Activated CD4-positive, alpha-beta T cell treated with anti-CD3 and anti-CD28 coated beads for 36 hours (primary cell): Measurements from ENCODE around the gene TRNAU1AP. TPM values are rescaled to one million over a fixed set of nuclear protein-coding genes. Genes with fewer than 3 reads are reported as not detected.
"Not testable (repeated sequence)": the region's sequence is repeated elsewhere in the genome, so short reads cannot be mapped to it uniquely, and the experiment has no call there.

ENCODE experiments used
- ATAC-seq: fragments of 200-7000 bp; cut with Tn5 transposase; one replicate; pipeline ENCODE4 v1.10.0; 2021; ENCODE audit warnings: mild to moderate bottlenecking, moderate library complexity
- CTCF ChIA-PET: fragments of 350-600 bp; sonication (Branson Sonifier 250); formaldehyde crosslinking; loops from one replicate; lab custom pipeline; 2021; ENCODE audit warnings: antibody characterized with exemption; lab: Charles Lee
- POLR2A ChIA-PET: fragments of 350-600 bp; sonication (Branson Sonifier 250); formaldehyde crosslinking; loops from one replicate; lab custom pipeline; 2021; ENCODE audit warnings: antibody characterized with exemption, inconsistent platforms; lab: Charles Lee
- DNase-seq: peaks from one replicate; pipeline ENCODE4 v3.0.0-alpha.2; 2020
- H3K27ac Mint-ChIP-seq: one replicate; pipeline ENCODE4 v1.8.0; 2021; ENCODE audit warnings: mixed read lengths
- H3K27me3 Mint-ChIP-seq: one replicate; pipeline ENCODE4 v1.8.0; 2021; ENCODE audit warnings: mixed read lengths
- H3K36me3 Mint-ChIP-seq: one replicate; pipeline ENCODE4 v1.8.0; 2021; ENCODE audit warnings: low read depth, mixed read lengths
- H3K4me1 Mint-ChIP-seq: one replicate; pipeline ENCODE4 v1.8.0; 2021; ENCODE audit warnings: mixed read lengths
- H3K4me3 Mint-ChIP-seq: one replicate; pipeline ENCODE4 v1.8.0; 2021; ENCODE audit warnings: mild to moderate bottlenecking, moderate library complexity, mixed read lengths
- H3K9me3 Mint-ChIP-seq: one replicate; pipeline ENCODE4 v1.8.0; 2021; ENCODE audit warnings: low read depth, mixed read lengths
- intact Hi-C, 2 experiments: fragments of 100-400 bp; cut with DNase I in 1 of 2; cut with micrococcal nuclease in 1 of 2; formaldehyde crosslinking; loops; one replicate each; pipeline versions ENCODE4 v1.14.2 to v1.15.1; 2022 to 2024; cut with DNase I, micrococcal nuclease
- total RNA-seq, 2 experiments: library from RNA; stranded (reverse); gene quantifications; one replicate each; pipeline ENCODE4 v1.2.3, GENCODE V29; 2021

TRNAU1AP gene
- total RNA-seq, 2 experiments from 2014 or later, result 50.7 to 60.2 TPM

DNA sequence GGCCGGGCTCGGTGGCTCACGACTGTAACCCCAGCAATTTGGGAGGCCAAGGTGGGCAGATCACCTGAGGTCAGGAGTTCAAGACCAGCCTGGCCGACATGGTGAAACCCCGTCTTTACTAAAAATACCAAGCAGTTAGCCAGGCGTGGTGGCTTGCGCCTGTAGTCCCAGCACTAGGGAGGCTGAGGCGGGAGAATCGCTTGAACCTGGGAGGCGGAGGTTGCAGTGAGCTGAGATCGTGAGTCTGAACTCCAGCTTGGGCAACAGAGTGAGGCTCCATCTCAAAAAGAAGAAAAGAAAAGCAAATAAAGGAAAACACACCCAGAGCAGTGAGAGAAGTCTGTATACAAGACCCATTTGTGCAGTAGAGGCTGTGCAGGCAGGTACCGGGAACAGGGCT lies 32.1 kb upstream of the TRNAU1AP start:
- intact Hi-C loops, H3K9me3 Mint-ChIP-seq, DNase-seq, H3K27ac Mint-ChIP-seq, ATAC-seq, H3K27me3 Mint-ChIP-seq, H3K4me3 Mint-ChIP-seq: not testable (repeated sequence)
- Mint-ChIP-seq H3K36me3 (peaks cover 42% of the 10 kb centered on the region), H3K4me1 (peaks cover 34% of the 10 kb centered on the region)
- CTCF ChIA-PET, result interaction anchor here (0.8 kb wide), 1 partner anchor 302 kb away, joined by 3 read pairs; no protein-coding TSS in a partner anchor
- POLR2A ChIA-PET, result interaction anchor here (0.6 to 1.1 kb wide), 3 partner anchors 30 to 115 kb away, joined by 3 to 8 read pairs (median 4); no protein-coding TSS in a partner anchor

DNA sequence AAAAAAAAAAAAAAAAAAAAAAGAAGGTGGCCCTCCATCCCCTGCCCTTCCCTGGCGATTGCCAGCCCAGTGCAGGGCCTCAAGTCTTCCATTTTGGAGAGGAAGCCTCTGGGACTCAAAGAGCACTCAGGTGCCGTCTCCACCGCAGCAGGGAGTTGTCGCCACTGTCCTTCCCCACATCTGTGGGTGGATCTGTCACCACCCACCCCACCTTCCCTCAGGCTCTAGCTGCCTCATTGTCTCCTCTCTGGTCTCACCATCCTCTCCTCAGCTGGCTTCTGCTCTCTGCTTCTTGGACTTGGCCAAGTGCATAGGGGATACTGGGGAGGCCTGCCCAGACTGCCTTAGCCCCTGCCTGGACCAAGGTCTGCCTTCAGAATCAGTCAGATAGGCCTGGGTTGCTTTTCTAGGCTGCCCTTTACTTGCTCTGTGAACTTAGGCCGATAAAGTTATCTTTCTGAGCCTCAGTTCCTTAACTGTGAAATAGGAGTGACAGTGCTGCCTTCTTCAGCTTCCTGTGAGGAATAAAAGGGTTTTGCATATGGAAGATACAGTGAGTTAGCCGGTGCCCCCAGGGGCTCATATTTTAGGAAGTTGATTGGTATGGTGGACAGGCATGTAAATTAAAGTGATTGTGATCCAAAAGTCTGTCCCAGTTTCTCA lies 31.3 kb upstream of the TRNAU1AP start:
- Mint-ChIP-seq H3K36me3 (peaks cover 45% of the 10 kb centered on the region), H3K9me3 (no peaks in the 10 kb centered on the region), H3K27me3 (no peaks in the 10 kb centered on the region), H3K4me3 (no peak overlapping the region), H3K4me1 (peaks cover 33% of the 10 kb centered on the region), H3K27ac (no peak overlapping the region)
- intact Hi-C loops, result no loop called here
- CTCF ChIA-PET, result interaction anchor here (0.8 kb wide), 1 partner anchor 301 kb away, joined by 3 read pairs; no protein-coding TSS in a partner anchor
- no peak for ATAC-seq
- no peak for DNase-seq
- POLR2A ChIA-PET, result interaction anchor here (1.1 kb wide), 1 partner anchor 30 kb away, joined by 4 read pairs; no protein-coding TSS in a partner anchor

DNA sequence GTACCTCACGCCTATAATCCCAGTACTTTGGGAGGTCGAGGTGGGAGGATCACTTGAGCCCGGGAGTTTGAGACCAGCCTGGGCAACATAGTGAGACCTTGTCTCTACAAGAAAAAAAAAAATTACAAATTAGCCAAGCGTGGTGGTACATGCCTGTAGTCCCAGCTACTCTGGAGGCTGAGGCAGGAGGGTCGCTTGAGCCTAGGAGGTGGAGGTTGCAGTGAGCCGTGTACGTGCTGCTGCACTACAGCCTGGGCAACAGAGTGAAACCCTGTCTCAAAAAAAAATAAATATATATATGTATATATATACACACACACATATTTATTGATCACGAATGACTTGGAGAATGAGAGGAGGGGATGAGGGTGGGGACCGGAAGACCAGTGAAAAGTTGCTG lies 30.3 kb upstream of the TRNAU1AP start:
- H3K27me3 Mint-ChIP-seq, ATAC-seq, POLR2A ChIA-PET, H3K4me3 Mint-ChIP-seq, DNase-seq, H3K27ac Mint-ChIP-seq, H3K9me3 Mint-ChIP-seq, intact Hi-C loops: not testable (repeated sequence)
- Mint-ChIP-seq H3K36me3 (peaks cover 45% of the 10 kb centered on the region), H3K4me1 (peaks cover 28% of the 10 kb centered on the region)
- CTCF ChIA-PET, result interaction anchor here (0.6 kb wide), 2 partner anchors 201 to 677 kb away, joined by 3 to 4 read pairs; no protein-coding TSS in a partner anchor

DNA sequence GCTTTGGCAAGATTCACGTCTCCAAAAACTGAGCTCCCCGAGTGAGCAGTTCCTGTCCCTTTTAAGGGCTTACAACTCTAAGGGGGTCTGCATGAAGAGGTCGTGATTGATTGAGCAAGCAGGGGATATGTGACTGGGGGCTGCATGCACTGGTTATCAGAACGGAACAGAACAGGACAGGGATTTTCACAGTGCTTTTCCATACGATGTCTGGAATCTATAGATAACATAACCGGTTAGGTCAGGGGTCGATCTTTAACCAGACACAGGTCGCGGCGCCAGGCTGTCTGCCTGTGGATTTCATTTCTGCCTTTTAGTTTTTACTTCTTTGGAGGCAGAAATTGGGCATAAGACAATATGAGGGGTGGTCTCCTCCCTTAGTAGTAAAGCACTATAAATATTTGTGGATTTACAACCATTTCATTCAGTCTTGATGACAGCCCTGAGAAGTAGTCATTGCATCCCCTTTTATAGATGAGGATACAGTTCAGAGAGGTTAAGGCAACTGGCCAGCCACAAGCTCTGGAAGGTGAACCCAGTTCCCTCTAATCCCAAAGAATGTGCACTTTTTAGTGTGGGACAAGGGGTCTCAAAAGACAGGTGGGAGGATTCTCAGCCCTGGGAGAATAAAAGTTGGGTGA lies 27.8 kb upstream of the TRNAU1AP start:
- not testable (repeated sequence) for H3K27ac Mint-ChIP-seq
- POLR2A ChIA-PET, result interaction anchor here (0.7 kb wide), 1 partner anchor 57 kb away, joined by 3 read pairs; no protein-coding TSS in a partner anchor

DNA sequence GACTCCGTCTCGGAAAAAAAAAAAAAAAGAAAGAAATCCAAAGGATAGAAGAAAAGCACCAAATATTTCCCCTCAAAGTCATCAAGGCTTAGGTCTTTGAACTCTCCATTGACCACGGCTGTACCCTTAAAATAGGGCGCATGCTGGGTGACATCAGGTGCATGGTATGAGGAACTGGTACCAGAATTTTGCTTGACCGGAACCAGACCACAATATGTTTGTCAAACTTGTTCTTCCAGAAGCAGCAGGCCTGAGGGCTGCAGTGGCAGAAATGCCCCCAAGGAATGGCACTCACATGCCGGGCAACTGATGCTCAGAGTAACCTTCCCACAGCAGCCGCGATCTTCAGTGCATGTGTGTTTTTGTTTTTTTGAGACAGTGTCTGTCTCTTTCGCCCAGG lies 26.0 kb upstream of the TRNAU1AP start:
- H3K36me3 Mint-ChIP-seq, result peaks cover 39% of the 10 kb centered on the region
- ATAC-seq, result no peak
- H3K27me3 Mint-ChIP-seq, result no peaks in the 10 kb centered on the region
- DNase-seq, result no peak
- H3K9me3 Mint-ChIP-seq, result no peaks in the 10 kb centered on the region
- no peak overlapping the region for H3K4me3 Mint-ChIP-seq
- ChIA-PET POLR2A (no interaction called here), CTCF (no interaction called here)
- H3K27ac Mint-ChIP-seq, result no peak overlapping the region
- intact Hi-C loops, result no loop called here
- peaks cover 4% of the 10 kb centered on the region for H3K4me1 Mint-ChIP-seq

More for the DNA sequence above, 27.8 kb upstream of the TRNAU1AP start:
- H3K9me3 Mint-ChIP-seq, H3K27me3 Mint-ChIP-seq, CTCF ChIA-PET, H3K4me3 Mint-ChIP-seq, DNase-seq, ATAC-seq, intact Hi-C loops: not testable (repeated sequence)
- Mint-ChIP-seq H3K4me1 (peaks cover 12% of the 10 kb centered on the region), H3K36me3 (peaks cover 42% of the 10 kb centered on the region)

DNA sequence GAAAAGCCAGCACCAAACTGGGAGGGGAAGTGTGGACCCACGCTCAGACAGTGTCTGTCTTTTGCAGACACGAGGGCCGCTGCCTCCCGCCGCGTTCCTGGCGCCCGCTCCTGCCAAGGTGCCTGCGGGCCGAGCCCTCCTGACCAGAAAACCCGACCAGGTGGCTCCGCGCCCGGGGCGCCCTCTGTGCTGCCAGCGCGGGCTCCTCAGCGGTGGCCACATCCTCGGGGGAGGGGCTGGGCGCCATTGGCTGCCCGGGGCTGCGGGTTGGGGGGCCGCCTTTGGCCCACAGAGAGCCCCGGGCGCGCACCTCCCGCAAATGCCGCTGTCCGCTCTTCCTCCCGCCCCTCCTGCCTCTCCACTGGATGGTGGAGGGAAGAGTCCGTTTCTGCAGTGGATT lies 22.4 kb upstream of the TRNAU1AP start:
- Mint-ChIP-seq H3K27ac (no peak overlapping the region), H3K27me3 (no peaks in the 10 kb centered on the region), H3K4me1 (no peaks in the 10 kb centered on the region), H3K36me3 (peaks cover 38% of the 10 kb centered on the region), H3K4me3 (no peak overlapping the region), H3K9me3 (no peaks in the 10 kb centered on the region)
- ATAC-seq (no peak), DNase-seq (no peak)
- intact Hi-C loops, result no loop called here
- CTCF ChIA-PET, result no interaction called here
- POLR2A ChIA-PET, result interaction anchor here (0.9 kb wide), 1 partner anchor 118 kb away, joined by 3 read pairs; no protein-coding TSS in a partner anchor

DNA sequence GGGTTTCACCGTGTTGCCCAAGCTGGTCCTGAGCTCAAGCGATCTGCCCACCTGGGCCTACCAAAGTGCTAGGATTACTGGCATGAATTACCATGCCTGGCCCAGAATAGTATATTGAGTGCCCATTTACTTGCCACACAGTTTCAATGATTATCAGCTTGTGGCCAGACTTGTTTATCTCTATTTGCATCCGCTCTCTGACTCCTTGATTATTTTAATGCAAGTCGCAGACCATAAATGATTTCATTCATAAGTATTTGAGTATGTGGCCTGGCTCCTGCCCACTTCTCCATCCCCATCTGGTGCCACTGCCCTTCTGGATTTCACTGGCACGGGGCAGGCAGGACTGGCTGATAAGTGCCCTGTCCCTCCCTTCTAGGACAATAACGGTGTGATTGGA lies 18.2 kb upstream of the TRNAU1AP start:
- no peak for ATAC-seq
- no peak overlapping the region for H3K27ac Mint-ChIP-seq
- H3K4me1 Mint-ChIP-seq, result no peaks in the 10 kb centered on the region
- peaks cover 47% of the 10 kb centered on the region for H3K36me3 Mint-ChIP-seq
- H3K27me3 Mint-ChIP-seq, result no peaks in the 10 kb centered on the region
- intact Hi-C loops, result no loop called here
- POLR2A ChIA-PET, result no interaction called here
- no peaks in the 10 kb centered on the region for H3K9me3 Mint-ChIP-seq
- CTCF ChIA-PET, result no interaction called here
- DNase-seq, result no peak
- no peak overlapping the region for H3K4me3 Mint-ChIP-seq

DNA sequence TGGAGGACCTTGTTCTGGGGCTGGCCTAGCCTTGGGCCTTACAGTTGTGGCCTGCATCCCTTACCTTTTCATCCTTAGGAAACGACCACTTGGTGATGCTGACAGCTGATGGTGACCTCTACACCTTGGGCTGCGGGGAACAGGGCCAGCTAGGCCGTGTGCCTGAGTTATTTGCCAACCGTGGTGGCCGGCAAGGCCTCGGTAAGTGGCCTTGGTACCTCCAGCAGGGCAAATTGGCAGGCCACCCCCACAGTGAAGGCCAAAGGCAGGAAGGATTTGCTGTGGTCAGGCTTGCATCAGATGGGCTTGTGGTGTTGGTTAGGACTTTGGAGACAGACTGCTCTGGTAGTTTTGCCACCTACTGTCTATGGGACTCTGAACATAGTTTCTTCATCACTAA lies 17.7 kb upstream of the TRNAU1AP start:
- Mint-ChIP-seq H3K9me3 (no peaks in the 10 kb centered on the region), H3K27me3 (no peaks in the 10 kb centered on the region), H3K36me3 (peaks cover 43% of the 10 kb centered on the region), H3K27ac (no peak overlapping the region), H3K4me3 (no peak overlapping the region), H3K4me1 (no peaks in the 10 kb centered on the region)
- ATAC-seq, result no peak
- CTCF ChIA-PET, result no interaction called here
- POLR2A ChIA-PET, result interaction anchor here (0.6 kb wide), 1 partner anchor 25 kb away, joined by 3 read pairs; no protein-coding TSS in a partner anchor
- DNase-seq, result no peak
- intact Hi-C loops, result no loop called here

DNA sequence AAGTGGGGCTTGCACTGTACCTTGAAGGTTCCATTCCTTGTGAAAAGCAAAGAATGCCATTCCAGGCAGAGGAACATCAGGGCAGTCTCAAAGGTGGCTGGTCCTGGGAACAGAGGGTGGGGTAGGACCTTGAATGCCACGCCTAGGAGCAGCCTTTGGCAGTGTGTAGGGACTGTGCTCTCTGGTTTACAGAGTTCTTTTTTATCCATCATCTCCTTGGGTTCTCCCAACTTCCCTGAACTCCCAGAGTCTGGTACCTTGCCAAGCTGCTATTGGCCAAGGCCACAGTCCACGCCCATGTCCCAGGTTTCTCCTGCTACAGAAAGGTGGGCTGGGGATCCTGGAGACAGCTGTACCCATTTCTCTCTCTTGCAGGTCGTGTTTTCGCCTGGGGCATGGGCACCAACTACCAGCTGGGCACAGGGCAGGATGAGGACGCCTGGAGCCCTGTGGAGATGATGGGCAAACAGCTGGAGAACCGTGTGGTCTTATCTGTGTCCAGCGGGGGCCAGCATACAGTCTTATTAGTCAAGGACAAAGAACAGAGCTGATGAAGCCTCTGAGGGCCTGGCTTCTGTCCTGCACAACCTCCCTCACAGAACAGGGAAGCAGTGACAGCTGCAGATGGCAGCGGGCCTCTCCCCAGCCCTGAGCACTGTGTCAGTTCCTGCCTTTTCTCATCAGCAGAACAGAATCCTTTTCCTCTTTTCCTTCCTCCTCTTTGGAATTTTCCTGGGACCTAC lies 15.3 kb upstream of the TRNAU1AP start:
- POLR2A ChIA-PET, result no interaction called here
- Mint-ChIP-seq H3K4me1 (no peaks in the 10 kb centered on the region), H3K4me3 (no peak overlapping the region), H3K27me3 (no peaks in the 10 kb centered on the region), H3K9me3 (no peaks in the 10 kb centered on the region), H3K36me3 (peaks cover 29% of the 10 kb centered on the region), H3K27ac (no peak overlapping the region)
- CTCF ChIA-PET, result interaction anchor here (0.6 kb wide), 2 partner anchors 172 to 403 kb away, joined by 3 to 4 read pairs; no protein-coding TSS in a partner anchor
- ATAC-seq (no peak), DNase-seq (no peak)
- intact Hi-C loops, result no loop called here

DNA sequence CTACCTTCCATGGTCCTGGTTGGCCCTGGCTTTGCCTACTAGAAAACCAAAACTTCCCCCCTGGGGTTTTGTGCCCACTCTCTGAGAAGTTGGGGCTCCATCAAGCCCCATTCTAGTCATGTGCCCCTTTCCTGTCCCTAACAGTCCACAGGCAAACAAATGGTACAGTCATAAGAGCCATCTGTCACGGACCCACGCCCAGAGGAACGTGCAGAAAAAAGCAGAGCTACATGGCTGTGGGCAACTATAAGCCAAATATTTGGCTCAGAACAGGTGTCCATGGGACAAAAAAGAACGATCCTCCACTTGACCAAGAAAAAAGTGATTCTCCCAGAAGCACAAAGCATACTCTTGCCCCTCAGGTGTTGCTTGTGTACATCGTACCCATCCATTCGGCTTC lies 14.6 kb upstream of the TRNAU1AP start:
- H3K9me3 Mint-ChIP-seq, result no peaks in the 10 kb centered on the region
- ATAC-seq (no peak), DNase-seq (no peak)
- no peak overlapping the region for H3K4me3 Mint-ChIP-seq
- H3K27ac Mint-ChIP-seq, result no peak overlapping the region
- no peaks in the 10 kb centered on the region for H3K27me3 Mint-ChIP-seq
- CTCF ChIA-PET, result interaction anchor here (0.6 kb wide), 2 partner anchors 46 to 173 kb away, joined by 3 read pairs; no protein-coding TSS in a partner anchor
- H3K36me3 Mint-ChIP-seq, result peaks cover 29% of the 10 kb centered on the region
- POLR2A ChIA-PET, result no interaction called here
- no peaks in the 10 kb centered on the region for H3K4me1 Mint-ChIP-seq
- intact Hi-C loops, result no loop called here

DNA sequence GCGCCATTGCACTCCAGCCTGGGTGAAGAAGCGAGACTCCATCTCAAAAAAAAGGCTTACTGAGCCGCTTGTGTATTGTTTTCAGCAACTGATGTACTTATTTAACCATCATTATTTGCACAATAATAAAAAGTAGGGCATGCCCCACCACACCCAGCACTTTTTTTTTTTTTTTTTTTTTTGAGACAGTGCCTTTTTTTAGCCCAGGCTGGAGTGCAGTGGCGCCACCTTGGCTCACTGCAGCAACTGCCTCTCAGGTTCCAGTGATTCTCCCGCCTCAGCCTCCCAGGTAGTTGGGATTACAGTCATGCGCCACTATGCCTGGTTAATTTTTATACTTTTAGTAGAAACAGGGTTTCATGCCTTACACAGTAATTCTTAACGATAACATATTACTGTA lies 12.2 kb upstream of the TRNAU1AP start:
- H3K4me3 Mint-ChIP-seq, result no peak overlapping the region
- CTCF ChIA-PET, result no interaction called here
- DNase-seq (no peak), ATAC-seq (no peak)
- no peak overlapping the region for H3K27ac Mint-ChIP-seq
- no peaks in the 10 kb centered on the region for H3K9me3 Mint-ChIP-seq
- peaks cover 14% of the 10 kb centered on the region for H3K36me3 Mint-ChIP-seq
- POLR2A ChIA-PET, result interaction anchor here (0.7 to 1.0 kb wide), 2 partner anchors 11 to 274 kb away, joined by 3 to 4 read pairs; no protein-coding TSS in a partner anchor
- H3K4me1 Mint-ChIP-seq, result no peaks in the 10 kb centered on the region
- intact Hi-C loops, result no loop called here
- H3K27me3 Mint-ChIP-seq, result no peaks in the 10 kb centered on the region
